Keratinocyte (primary cell): ENCODE measurements around the gene CLDN14. TPM values are rescaled to one million over a fixed set of nuclear protein-coding genes. Genes with fewer than 3 reads are reported as not detected.

ENCODE experiments used
- DNase-seq: peaks from one replicate; pipeline ENCODE4 v3.0.0-alpha.2; 2011; ENCODE audit warnings: low read depth, missing footprints, low spot score
- FAIRE-seq: peaks from 2 replicates; lab custom pipeline; 2011; peaks lifted over from hg19 to GRCh38; lab: Jason Lieb, UNC
- H2AFZ ChIP-seq: 2 replicates; pipeline ENCODE4 v1.6.0; 2012; ENCODE audit warnings: low read length, control low read depth, inconsistent platforms; ENCODE audit not compliant: control insufficient read depth
- H3K27ac ChIP-seq: 2 replicates; pipeline ENCODE4 v1.5.1; 2011; ENCODE audit warnings: low read length; ENCODE audit not compliant: control insufficient read depth, insufficient read depth
- H3K27me3 ChIP-seq: 3 replicates; pipeline ENCODE4 v1.6.0; 2011; ENCODE audit warnings: low read length; ENCODE audit not compliant: control insufficient read depth, insufficient read depth; ENCODE audit errors: extremely low read depth
- H3K36me3 ChIP-seq, 2 experiments: 2 replicates in 1 of 2; 3 replicates in 1 of 2; pipeline ENCODE4 v1.5.1; 2011; ENCODE audit warnings: low read length in 2 of 2, mild to moderate bottlenecking in 1 of 2; ENCODE audit not compliant: control insufficient read depth in 2 of 2, insufficient read depth in 2 of 2; ENCODE audit errors: extremely low read depth in 1 of 2
- H3K4me1 ChIP-seq: 3 replicates; pipeline ENCODE4 v1.5.1; 2011; ENCODE audit warnings: low read length; ENCODE audit not compliant: control insufficient read depth, insufficient read depth; ENCODE audit errors: extremely low read depth
- H3K4me2 ChIP-seq: 3 replicates; pipeline ENCODE4 v1.6.0; 2011; ENCODE audit warnings: low read depth, low read length; ENCODE audit not compliant: control insufficient read depth, insufficient read depth; ENCODE audit errors: extremely low read depth
- H3K4me3 ChIP-seq, 3 experiments: fragments of 200-600 bp in 1 of 3; sonication (generic) in 1 of 3; 2 replicates in 2 of 3; 3 replicates in 1 of 3; pipeline ENCODE4 v1.5.1; 2011 to 2016; ENCODE audit warnings: low read length in 3 of 3, mild to moderate bottlenecking in 3 of 3, control low read depth in 2 of 3, inconsistent platforms in 1 of 3, low read depth in 1 of 3, mixed read lengths in 1 of 3, mixed run types in 1 of 3, moderate library complexity in 1 of 3; ENCODE audit not compliant: control insufficient read depth in 2 of 3, insufficient read depth in 2 of 3; ENCODE audit errors: extremely low read depth in 1 of 3
- H3K79me2 ChIP-seq: 2 replicates; pipeline ENCODE4 v1.6.0; 2012; ENCODE audit warnings: low read length; ENCODE audit not compliant: control insufficient read depth, insufficient read depth
- H3K9ac ChIP-seq: 3 replicates; pipeline ENCODE4 v1.6.0; 2011; ENCODE audit warnings: low read length; ENCODE audit not compliant: control insufficient read depth, insufficient read depth; ENCODE audit errors: extremely low read depth
- H3K9me1 ChIP-seq: 3 replicates; pipeline ENCODE4 v1.6.0; 2011; ENCODE audit warnings: low read length; ENCODE audit not compliant: control insufficient read depth, insufficient read depth; ENCODE audit errors: extremely low read depth
- H3K9me3 ChIP-seq: 2 replicates; pipeline ENCODE4 v1.5.1; 2012; ENCODE audit warnings: low read depth, low read length; ENCODE audit not compliant: control insufficient read depth
- H4K20me1 ChIP-seq: 3 replicates; pipeline ENCODE4 v1.6.0; 2011; ENCODE audit warnings: low read length; ENCODE audit not compliant: control insufficient read depth, insufficient read depth; ENCODE audit errors: extremely low read depth
- EZH2 ChIP-seq: IDR thresholded peaks from one replicate; pipeline ENCODE4 v1.6.1; 2012; ENCODE audit warnings: inconsistent platforms, mild to moderate bottlenecking, low read length, moderate library complexity
- dilution Hi-C: fragments of 300-500 bp; cut with MboI; formaldehyde crosslinking; loops from one replicate; pipeline ENCODE4 v1.7.0; 2020; ENCODE audit warnings: low sequenced_read_pairs; ENCODE audit not compliant: extremely low pct_ligation_motif_present
- polyA plus RNA-seq, 5 experiments: library from polyadenylated mRNA; depleted of rRNA in 3 of 5; stranded (reverse) in 3 of 5; stranded (forward) in 1 of 5; unstranded in 1 of 5; fragments of >200 nt; gene quantifications; 1 replicate in 1 of 5; 2 replicates in 3 of 5; 3 replicates in 1 of 5; pipeline versions ENCODE4 v1.2.1 to v1.2.3, GENCODE V29; 2011 to 2012; ENCODE audit warnings: missing spikeins in 2 of 5, low read depth in 1 of 5, low replicate concordance in 1 of 5
- TF ChIP-seq, protein P1 (sequence below), 3 experiments: IDR thresholded peaks in 1 of 3; conservative IDR thresholded peaks in 1 of 3; optimal IDR thresholded peaks in 1 of 3; 2 replicates in 2 of 3; 3 replicates in 1 of 3; pipeline versions ENCODE3 to v1.5.1; 2011; ENCODE audit warnings: low read length in 3 of 3, mild to moderate bottlenecking in 3 of 3, moderate library complexity in 2 of 3, control low read depth in 1 of 3, inconsistent platforms in 1 of 3; ENCODE audit not compliant: insufficient read depth in 2 of 3; ENCODE audit errors: extremely low read depth in 1 of 3

Gene CLDN14
- polyA plus RNA-seq, 1 donor (not counting 4 experiments of a cell fraction or from before 2014, with no cell fraction given): not detected

GRCh38 chr21:36491209-36491910 is 11.4 kb upstream of the CLDN14 start:
- H3K9me1 ChIP-seq: no peaks in the 10 kb centered on the region
- no peaks in the 10 kb centered on the region for H4K20me1 ChIP-seq
- H3K27me3 ChIP-seq: no peaks in the 10 kb centered on the region
- H3K36me3 ChIP-seq: no peaks in the 10 kb centered on the region
- H3K9ac ChIP-seq: no peak overlapping the region
- no peaks in the 10 kb centered on the region for H3K9me3 ChIP-seq
- H2AFZ ChIP-seq: no peak overlapping the region
- H3K4me3 ChIP-seq: no peak overlapping the region
- H3K4me1 ChIP-seq: peaks cover 4% of the 10 kb centered on the region
- no peak overlapping the region for H3K4me2 ChIP-seq
- TF ChIP-seq, protein P1, sequence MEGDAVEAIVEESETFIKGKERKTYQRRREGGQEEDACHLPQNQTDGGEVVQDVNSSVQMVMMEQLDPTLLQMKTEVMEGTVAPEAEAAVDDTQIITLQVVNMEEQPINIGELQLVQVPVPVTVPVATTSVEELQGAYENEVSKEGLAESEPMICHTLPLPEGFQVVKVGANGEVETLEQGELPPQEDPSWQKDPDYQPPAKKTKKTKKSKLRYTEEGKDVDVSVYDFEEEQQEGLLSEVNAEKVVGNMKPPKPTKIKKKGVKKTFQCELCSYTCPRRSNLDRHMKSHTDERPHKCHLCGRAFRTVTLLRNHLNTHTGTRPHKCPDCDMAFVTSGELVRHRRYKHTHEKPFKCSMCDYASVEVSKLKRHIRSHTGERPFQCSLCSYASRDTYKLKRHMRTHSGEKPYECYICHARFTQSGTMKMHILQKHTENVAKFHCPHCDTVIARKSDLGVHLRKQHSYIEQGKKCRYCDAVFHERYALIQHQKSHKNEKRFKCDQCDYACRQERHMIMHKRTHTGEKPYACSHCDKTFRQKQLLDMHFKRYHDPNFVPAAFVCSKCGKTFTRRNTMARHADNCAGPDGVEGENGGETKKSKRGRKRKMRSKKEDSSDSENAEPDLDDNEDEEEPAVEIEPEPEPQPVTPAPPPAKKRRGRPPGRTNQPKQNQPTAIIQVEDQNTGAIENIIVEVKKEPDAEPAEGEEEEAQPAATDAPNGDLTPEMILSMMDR (optimal IDR thresholded peaks at IDR 0.05 in 1 of 3, IDR thresholded peaks at IDR 0.05 in 1 of 3, conservative IDR thresholded peaks at IDR 0.05 in 1 of 3; ENCODE audit: extremely low read depth in 1 of 3, insufficient read depth in 2 of 3, low read length in 3 of 3): no peak
- TF ChIP-seq EZH2: no peak
- DNase-seq (no peak), FAIRE-seq (no peak)
- H3K27ac ChIP-seq: no peak overlapping the region
- dilution Hi-C loops: no loop called here
- H3K79me2 ChIP-seq: no peaks in the 10 kb centered on the region

DNA sequence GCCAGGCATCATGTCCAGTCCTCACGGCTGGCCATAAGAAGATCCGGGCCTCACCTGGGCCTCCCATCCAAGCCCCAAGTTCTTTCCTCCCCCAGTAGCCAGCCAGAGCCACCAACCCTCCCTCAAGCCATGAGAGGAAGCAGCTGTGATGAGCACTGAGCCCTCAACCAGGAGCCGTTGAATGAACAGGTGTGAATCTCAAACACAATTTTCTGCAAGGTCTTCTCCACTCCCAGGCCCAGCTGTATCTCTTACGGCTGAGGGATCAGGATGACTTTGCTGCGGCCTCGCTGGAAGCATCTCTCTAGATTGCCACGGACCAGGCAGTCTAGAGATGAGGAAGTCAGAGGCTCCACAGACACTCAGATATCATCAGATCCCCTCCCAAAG is 9.8 kb upstream of the CLDN14 start:
- Histone ChIP-seq H3K4me2 (no peak overlapping the region), H4K20me1 (no peaks in the 10 kb centered on the region), H3K9me3 (no peaks in the 10 kb centered on the region), H3K79me2 (no peaks in the 10 kb centered on the region), H2AFZ (no peak overlapping the region), H3K27me3 (no peaks in the 10 kb centered on the region), H3K4me1 (peaks cover 4% of the 10 kb centered on the region), H3K27ac (no peak overlapping the region), H3K9me1 (no peaks in the 10 kb centered on the region), H3K36me3 (no peaks in the 10 kb centered on the region), H3K4me3 (no peak overlapping the region), H3K9ac (no peak overlapping the region)
- DNase-seq (no peak), FAIRE-seq (no peak)
- TF ChIP-seq, protein P1 (optimal IDR thresholded peaks at IDR 0.05 in 1 of 3, IDR thresholded peaks at IDR 0.05 in 1 of 3, conservative IDR thresholded peaks at IDR 0.05 in 1 of 3; ENCODE audit: extremely low read depth in 1 of 3, insufficient read depth in 2 of 3, low read length in 3 of 3): no peak
- no peak for TF ChIP-seq EZH2
- dilution Hi-C loops: no loop called here
